ENCODE measurements around the gene TMEM140.

Gene TMEM140

GRCh38 chr7:135162382-135163001 is 14.6 kb downstream of the TMEM140 start:
- no peak overlapping the region for H3K4me3 ChIP-seq (ENCODE audit: low read depth, low read length)
- no peak for TF ChIP-seq CTCF (IDR thresholded peaks at IDR 0.05; ENCODE audit: insufficient read depth, low read depth, low read length, missing control alignments)
- no peak for DNase-seq (ENCODE audit: low read depth)

- no peak overlapping the region for H3K4me3 ChIP-seq (ENCODE audit: low read depth, low read length)
- no peak for DNase-seq (ENCODE audit: low read depth)
- no peak for TF ChIP-seq CTCF (IDR thresholded peaks at IDR 0.05; ENCODE audit: insufficient read depth, low read depth, low read length, missing control alignments)
Measured at GRCh38 chr7:135164357-135165061, 16.6 kb downstream of the TMEM140 start.

GRCh38 chr7:135165862-135166261 is 18.0 kb downstream of the TMEM140 start:
- no peak for DNase-seq (ENCODE audit: low read depth)
- H3K4me3 ChIP-seq (ENCODE audit: low read depth, low read length), result no peak overlapping the region
- TF ChIP-seq CTCF (IDR thresholded peaks at IDR 0.05; ENCODE audit: insufficient read depth, low read depth, low read length, missing control alignments), result no peak

GRCh38 chr7:135166338-135166990 is 18.6 kb downstream of the TMEM140 start:
- TF ChIP-seq CTCF (IDR thresholded peaks at IDR 0.05; ENCODE audit: insufficient read depth, low read depth, low read length, missing control alignments), result no peak
- no peak for DNase-seq (ENCODE audit: low read depth)
- no peak overlapping the region for H3K4me3 ChIP-seq (ENCODE audit: low read depth, low read length)

- peak overlapping the region; percentile 18; the same call in 1 of the 2 replicates for H3K4me3 ChIP-seq (ENCODE audit: low read depth, low read length)
- DNase-seq (ENCODE audit: low read depth), result no peak
- TF ChIP-seq CTCF (IDR thresholded peaks at IDR 0.05; ENCODE audit: insufficient read depth, low read depth, low read length, missing control alignments), result no peak
Measured at GRCh38 chr7:135167365-135167917, 19.6 kb downstream of the TMEM140 start.

- TF ChIP-seq CTCF (IDR thresholded peaks at IDR 0.05; ENCODE audit: insufficient read depth, low read depth, low read length, missing control alignments), result no peak
- peak overlapping the region; percentile 95 for H3K4me3 ChIP-seq (ENCODE audit: low read depth, low read length)
- no peak for DNase-seq (ENCODE audit: low read depth)
Measured at GRCh38 chr7:135168001-135168400, 20.1 kb downstream of the TMEM140 start.
